Caco-2 (cell line): ENCODE measurements around the gene NRXN3. TPM values are rescaled to one million over a fixed set of nuclear protein-coding genes. Genes with fewer than 3 reads are reported as not detected.

Experiments
- BruUV-seq: library from RNA; stranded (reverse); fragments of 400-500 nt; replicated peaks from 2 replicates; lab custom pipeline; 2021; lab: Mats Ljungman, UMichigan
- CTCF ChIA-PET: fragments of 300-600 bp; sonication (Branson Sonifier 250); formaldehyde crosslinking; loops from one replicate; lab custom pipeline; 2022; ENCODE audit warnings: antibody characterized with exemption; lab: Charles Lee
- POLR2A ChIA-PET: fragments of 300-600 bp; sonication (Branson Sonifier 250); formaldehyde crosslinking; loops from one replicate; lab custom pipeline; 2022; ENCODE audit warnings: antibody characterized with exemption; lab: Charles Lee
- DNase-seq, 2 experiments: peaks; one replicate each; pipeline versions ENCODE4 v3.0.0 to v3.0.0-alpha.2; 2020 to 2022
- H3K27me3 ChIP-seq: replicated peaks from 2 replicates; pipeline ENCODE4 v1.6.0; 2011; ENCODE audit warnings: low read length; ENCODE audit not compliant: control insufficient read depth, insufficient read depth
- H3K36me3 ChIP-seq: 2 replicates; pipeline ENCODE4 v1.5.1; 2011; ENCODE audit warnings: low read length; ENCODE audit not compliant: control insufficient read depth, insufficient read depth
- H3K4me1 ChIP-seq: fragments of 250-450 bp; sonication (Bioruptor Pico); 2 replicates; pipeline ENCODE4 v1.5.1; 2020; ENCODE audit warnings: mild to moderate bottlenecking
- H3K4me3 ChIP-seq: 2 replicates; pipeline ENCODE4 v1.5.1; 2011; ENCODE audit warnings: low read depth, mild to moderate bottlenecking, control low read depth, low read length
- H3K9me3 ChIP-seq: fragments of 250-450 bp; sonication (Bioruptor Pico); 2 replicates; pipeline ENCODE4 v1.5.1; 2020; ENCODE audit warnings: mild to moderate bottlenecking, moderate library complexity
- H3K27ac Mint-ChIP-seq: one replicate; pipeline ENCODE4 v1.8.0; 2022; ENCODE audit warnings: mixed read lengths; ENCODE audit not compliant: unreplicated experiment
- H3K27me3 Mint-ChIP-seq: one replicate; pipeline ENCODE4 v1.8.0; 2022; ENCODE audit warnings: mixed read lengths; ENCODE audit not compliant: insufficient read depth, unreplicated experiment
- H3K36me3 Mint-ChIP-seq: one replicate; pipeline ENCODE4 v1.8.0; 2022; ENCODE audit warnings: mild to moderate bottlenecking, mixed read lengths; ENCODE audit not compliant: insufficient read depth, unreplicated experiment
- H3K4me1 Mint-ChIP-seq: one replicate; pipeline ENCODE4 v1.8.0; 2022; ENCODE audit warnings: low read depth, mixed read lengths; ENCODE audit not compliant: unreplicated experiment
- H3K4me3 Mint-ChIP-seq: one replicate; pipeline ENCODE4 v1.8.0; 2022; ENCODE audit warnings: mild to moderate bottlenecking, moderate library complexity, mixed read lengths; ENCODE audit not compliant: unreplicated experiment
- H3K9me3 Mint-ChIP-seq: one replicate; pipeline ENCODE4 v1.8.0; 2022; ENCODE audit warnings: mixed read lengths; ENCODE audit not compliant: unreplicated experiment
- intact Hi-C: fragments of 100-400 bp; cut with micrococcal nuclease; formaldehyde crosslinking; loops from one replicate; pipeline ENCODE4 v1.10.0; 2022; ENCODE audit not compliant: unreplicated experiment
- total RNA-seq: library from RNA; stranded (reverse); gene quantifications from 2 replicates; pipeline ENCODE4 v1.2.3, GENCODE V29; 2022
- TF ChIP-seq, protein P1 (sequence below), 2 experiments: fragments of 200-600 bp in 1 of 2; IDR thresholded peaks; 1 replicate in 1 of 2; 2 replicates in 1 of 2; pipeline versions ENCODE4 v1.5.1 to v1.8.0; 2011 to 2022; ENCODE audit warnings: antibody characterized with exemption in 1 of 2, control low read depth in 1 of 2, inconsistent platforms in 1 of 2, low read depth in 1 of 2, low read length in 1 of 2, mild to moderate bottlenecking in 1 of 2, moderate library complexity in 1 of 2; ENCODE audit not compliant: insufficient read depth in 1 of 2, severe bottlenecking in 1 of 2, unreplicated experiment in 1 of 2

The NRXN3 gene
- total RNA-seq, 1 experiment from 2014 or later: 12.4 TPM

GRCh38 chr14:78595797-78596196, 425.6 kb downstream of the NRXN3 start:
- no TSS peak for BruUV-seq

GRCh38 chr14:78598046-78598920, 428.1 kb downstream of the NRXN3 start:
- Mint-ChIP-seq H3K9me3 (no peaks in the 10 kb centered on the region), H3K36me3 (no peaks in the 10 kb centered on the region), H3K4me1 (no peaks in the 10 kb centered on the region), H3K27ac (no peak overlapping the region), H3K4me3 (no peak overlapping the region), H3K27me3 (peaks cover 13% of the 10 kb centered on the region)
- TF ChIP-seq, protein P1, sequence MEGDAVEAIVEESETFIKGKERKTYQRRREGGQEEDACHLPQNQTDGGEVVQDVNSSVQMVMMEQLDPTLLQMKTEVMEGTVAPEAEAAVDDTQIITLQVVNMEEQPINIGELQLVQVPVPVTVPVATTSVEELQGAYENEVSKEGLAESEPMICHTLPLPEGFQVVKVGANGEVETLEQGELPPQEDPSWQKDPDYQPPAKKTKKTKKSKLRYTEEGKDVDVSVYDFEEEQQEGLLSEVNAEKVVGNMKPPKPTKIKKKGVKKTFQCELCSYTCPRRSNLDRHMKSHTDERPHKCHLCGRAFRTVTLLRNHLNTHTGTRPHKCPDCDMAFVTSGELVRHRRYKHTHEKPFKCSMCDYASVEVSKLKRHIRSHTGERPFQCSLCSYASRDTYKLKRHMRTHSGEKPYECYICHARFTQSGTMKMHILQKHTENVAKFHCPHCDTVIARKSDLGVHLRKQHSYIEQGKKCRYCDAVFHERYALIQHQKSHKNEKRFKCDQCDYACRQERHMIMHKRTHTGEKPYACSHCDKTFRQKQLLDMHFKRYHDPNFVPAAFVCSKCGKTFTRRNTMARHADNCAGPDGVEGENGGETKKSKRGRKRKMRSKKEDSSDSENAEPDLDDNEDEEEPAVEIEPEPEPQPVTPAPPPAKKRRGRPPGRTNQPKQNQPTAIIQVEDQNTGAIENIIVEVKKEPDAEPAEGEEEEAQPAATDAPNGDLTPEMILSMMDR (IDR thresholded peaks at IDR 0.05; ENCODE audit: insufficient read depth in 1 of 2, low read depth in 1 of 2, low read length in 1 of 2, severe bottlenecking in 1 of 2, unreplicated experiment in 1 of 2): peak; percentile 78 to 93
- no TSS peak for BruUV-seq
- DNase-seq: peak; percentile 51 to 63
- POLR2A ChIA-PET: no interaction called here
- H3K4me3 ChIP-seq: no peak overlapping the region
- H3K27me3 ChIP-seq: no peaks in the 10 kb centered on the region
- CTCF ChIA-PET: interaction anchor here (0.6 kb wide), 1 partner anchor 1569 kb away, joined by 5 read pairs; no protein-coding TSS in a partner anchor
- H3K36me3 ChIP-seq: no peaks in the 10 kb centered on the region
- intact Hi-C loops: loop anchor here (1.0 to 10.0 kb wide), 4 partner anchors 150 to 941 kb away; no protein-coding TSS in a partner anchor
- no peaks in the 10 kb centered on the region for H3K4me1 ChIP-seq
- no peaks in the 10 kb centered on the region for H3K9me3 ChIP-seq

More at GRCh38 chr14:78595797-78596196, 425.6 kb downstream of the NRXN3 start:
- H3K4me1 ChIP-seq: no peaks in the 10 kb centered on the region
- no peak for DNase-seq
- intact Hi-C loops: loop anchor here (5.0 to 10.0 kb wide), 3 partner anchors 239 to 938 kb away; no protein-coding TSS in a partner anchor
- ChIA-PET CTCF (interaction anchor here (1.3 kb wide), 1 partner anchor 29 kb away, joined by 4 read pairs; no protein-coding TSS in a partner anchor), POLR2A (no interaction called here)
- no peak overlapping the region for H3K4me3 Mint-ChIP-seq
- no peaks in the 10 kb centered on the region for H3K4me1 Mint-ChIP-seq
- no peaks in the 10 kb centered on the region for H3K9me3 ChIP-seq
- no peaks in the 10 kb centered on the region for H3K9me3 Mint-ChIP-seq
- no peak overlapping the region for H3K27ac Mint-ChIP-seq
- peaks cover 14% of the 10 kb centered on the region for H3K27me3 Mint-ChIP-seq
- TF ChIP-seq, protein P1 (IDR thresholded peaks at IDR 0.05; ENCODE audit: insufficient read depth in 1 of 2, low read depth in 1 of 2, low read length in 1 of 2, severe bottlenecking in 1 of 2, unreplicated experiment in 1 of 2): peak in 1 of 2 experiments; percentile 26
- no peak overlapping the region for H3K4me3 ChIP-seq
- H3K27me3 ChIP-seq: no peaks in the 10 kb centered on the region
- no peaks in the 10 kb centered on the region for H3K36me3 ChIP-seq
- no peaks in the 10 kb centered on the region for H3K36me3 Mint-ChIP-seq

DNA sequence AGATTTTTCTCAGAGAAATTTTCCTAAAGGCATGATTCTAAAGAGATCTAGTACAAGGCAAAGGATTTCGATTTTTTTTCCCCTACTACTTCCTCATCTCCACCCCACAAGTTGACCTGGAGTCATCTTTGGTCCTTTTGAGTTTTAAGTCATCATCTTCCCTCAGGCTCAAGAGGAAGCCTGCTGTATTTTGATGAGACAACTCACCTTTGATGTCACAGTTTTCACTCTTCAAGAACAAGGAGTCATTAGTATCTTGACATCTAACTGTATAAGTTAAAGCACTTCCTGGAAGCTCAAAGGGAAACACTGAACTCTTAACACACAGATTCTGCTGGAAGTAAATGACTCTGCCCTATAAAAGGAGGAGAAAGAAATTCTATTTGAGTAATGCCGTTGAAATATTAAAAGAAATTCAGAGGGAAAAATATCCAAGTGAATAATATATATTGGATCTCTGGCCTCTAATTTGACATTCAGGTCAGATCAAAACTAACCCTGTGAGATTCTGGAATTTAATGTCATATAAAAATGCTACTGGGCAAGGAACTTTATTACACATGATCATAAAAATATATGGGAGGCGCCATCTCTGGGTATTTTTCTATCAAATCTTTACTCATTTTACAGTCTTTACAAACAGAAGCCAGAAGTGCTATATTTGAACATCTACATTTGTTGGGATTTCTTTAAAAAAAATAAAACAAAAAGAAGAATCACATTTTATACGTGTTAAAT, 435.0 kb downstream of the NRXN3 start:
- no peaks in the 10 kb centered on the region for H3K4me1 ChIP-seq
- POLR2A ChIA-PET: no interaction called here
- intact Hi-C loops: no loop called here

More for the DNA sequence above, 435.0 kb downstream of the NRXN3 start:
- no TSS peak for BruUV-seq
- no peaks in the 10 kb centered on the region for H3K36me3 Mint-ChIP-seq
- H3K27me3 Mint-ChIP-seq: peaks cover 17% of the 10 kb centered on the region
- no peaks in the 10 kb centered on the region for H3K27me3 ChIP-seq
- H3K4me3 ChIP-seq: no peak overlapping the region
- no peaks in the 10 kb centered on the region for H3K36me3 ChIP-seq
- no peaks in the 10 kb centered on the region for H3K9me3 Mint-ChIP-seq
- no peak for DNase-seq
- H3K9me3 ChIP-seq: no peaks in the 10 kb centered on the region
- TF ChIP-seq, protein P1 (IDR thresholded peaks at IDR 0.05; ENCODE audit: insufficient read depth in 1 of 2, low read depth in 1 of 2, low read length in 1 of 2, severe bottlenecking in 1 of 2, unreplicated experiment in 1 of 2): no peak
- CTCF ChIA-PET: no interaction called here
- H3K4me1 Mint-ChIP-seq: no peaks in the 10 kb centered on the region
- no peak overlapping the region for H3K27ac Mint-ChIP-seq
- no peak overlapping the region for H3K4me3 Mint-ChIP-seq
